Hepatocyte (in vitro differentiated cells): Measurements from ENCODE around the gene XRCC6.

Experiments used
- EZH2 ChIP-seq: fragments of 200-600 bp; sonication (generic); IDR thresholded peaks from 2 replicates; pipeline ENCODE4 v1.6.1; 2016; ENCODE audit warnings: antibody characterized with exemption, mild to moderate bottlenecking, borderline replicate concordance
- TF ChIP-seq, protein P1 (sequence below): fragments of 200-600 bp; sonication (generic); IDR thresholded peaks from 2 replicates; pipeline ENCODE4 v1.5.1; 2016; ENCODE audit warnings: antibody characterized with exemption, mild to moderate bottlenecking; ENCODE audit not compliant: poor library complexity

DNA sequence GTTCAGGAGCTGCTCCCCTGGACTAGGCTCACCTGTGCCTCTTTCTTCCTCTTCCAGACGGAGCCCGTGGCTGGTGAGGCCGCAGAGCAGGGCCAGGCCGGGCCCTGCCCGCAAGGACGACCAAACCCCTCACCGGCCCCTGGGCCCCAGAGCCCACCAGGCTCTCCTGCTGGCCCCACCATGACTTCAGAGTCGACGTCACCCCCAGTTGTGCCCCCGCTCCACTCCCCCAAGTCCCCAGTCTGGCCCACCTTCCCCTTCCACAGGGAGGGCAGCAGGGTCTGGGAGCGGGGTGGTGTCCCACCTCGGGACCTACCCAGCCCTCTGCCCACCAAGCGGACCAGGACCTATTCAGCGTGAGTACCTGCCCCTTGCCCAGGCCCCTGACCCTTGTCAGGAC is 49.3 kb upstream of the XRCC6 start:
- TF ChIP-seq, protein P1, sequence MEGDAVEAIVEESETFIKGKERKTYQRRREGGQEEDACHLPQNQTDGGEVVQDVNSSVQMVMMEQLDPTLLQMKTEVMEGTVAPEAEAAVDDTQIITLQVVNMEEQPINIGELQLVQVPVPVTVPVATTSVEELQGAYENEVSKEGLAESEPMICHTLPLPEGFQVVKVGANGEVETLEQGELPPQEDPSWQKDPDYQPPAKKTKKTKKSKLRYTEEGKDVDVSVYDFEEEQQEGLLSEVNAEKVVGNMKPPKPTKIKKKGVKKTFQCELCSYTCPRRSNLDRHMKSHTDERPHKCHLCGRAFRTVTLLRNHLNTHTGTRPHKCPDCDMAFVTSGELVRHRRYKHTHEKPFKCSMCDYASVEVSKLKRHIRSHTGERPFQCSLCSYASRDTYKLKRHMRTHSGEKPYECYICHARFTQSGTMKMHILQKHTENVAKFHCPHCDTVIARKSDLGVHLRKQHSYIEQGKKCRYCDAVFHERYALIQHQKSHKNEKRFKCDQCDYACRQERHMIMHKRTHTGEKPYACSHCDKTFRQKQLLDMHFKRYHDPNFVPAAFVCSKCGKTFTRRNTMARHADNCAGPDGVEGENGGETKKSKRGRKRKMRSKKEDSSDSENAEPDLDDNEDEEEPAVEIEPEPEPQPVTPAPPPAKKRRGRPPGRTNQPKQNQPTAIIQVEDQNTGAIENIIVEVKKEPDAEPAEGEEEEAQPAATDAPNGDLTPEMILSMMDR: no peak
- TF ChIP-seq EZH2: no peak
